ENCODE measurements around the gene IER5. TPM values are rescaled to one million over a fixed set of nuclear protein-coding genes. Genes with fewer than 3 reads are reported as not detected.
A peak's percentile ranks its signal among the peaks of the same experiment; 100 is the strongest.

The IER5 gene
- total and polyA plus RNA-seq, 2 donors (not counting 1 experiment from before 2014, with no cell fraction given): 98.1 to 166 TPM

DNA sequence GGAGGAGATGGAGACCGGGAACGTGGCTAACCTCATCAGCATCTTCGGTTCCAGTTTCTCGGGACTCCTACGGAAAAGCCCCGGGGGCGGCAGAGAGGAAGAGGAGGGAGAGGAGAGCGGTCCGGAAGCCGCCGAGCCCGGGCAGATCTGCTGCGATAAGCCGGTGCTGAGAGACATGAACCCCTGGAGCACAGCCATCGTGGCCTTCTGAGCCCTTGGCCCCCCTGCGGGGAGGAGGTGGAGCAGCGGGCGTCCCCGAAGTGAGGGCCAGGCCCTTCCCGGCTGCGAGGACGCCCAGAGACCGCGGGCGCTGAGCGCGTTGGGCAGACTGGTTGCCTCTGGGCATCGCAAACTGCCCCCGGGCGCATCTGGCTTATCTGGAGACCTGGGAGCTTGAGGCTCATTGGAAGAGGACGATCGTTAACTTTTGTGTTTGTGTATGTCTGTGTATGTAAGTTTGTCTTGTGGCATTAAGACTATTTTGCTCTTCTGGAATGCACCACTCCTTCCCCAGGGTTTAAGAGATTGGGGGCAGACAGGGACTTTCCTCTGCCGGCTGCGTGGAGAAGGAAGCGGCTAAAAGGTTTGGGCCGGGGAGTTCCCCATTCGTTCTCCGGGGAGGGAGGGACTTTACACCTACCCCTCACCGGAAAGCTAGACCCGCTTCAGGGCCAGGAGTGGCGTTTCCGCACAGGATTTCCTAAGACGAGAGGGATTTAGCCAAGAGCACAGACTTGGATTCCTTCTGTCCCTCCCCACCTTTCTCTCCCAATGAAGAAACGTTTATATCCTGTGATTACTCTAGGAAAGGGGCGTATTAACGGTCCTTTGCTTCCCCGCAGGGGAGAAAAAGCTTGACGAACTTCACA, 1.4 kb downstream of the IER5 start:
- Histone ChIP-seq H3K9ac (ENCODE audit: low read length) (peak overlapping the region; percentile 99), H3K9me3 (ENCODE audit: control extremely low read depth in 1 of 3, control insufficient read depth in 2 of 3, insufficient read depth in 1 of 3, low read length in 2 of 3) (no peaks in the 10 kb centered on the region), H3K4me2 (replicated peaks; ENCODE audit: low read depth, low read length, poor library complexity, severe bottlenecking) (peak overlapping the region; percentile 82), H3K27me3 (replicated peaks in 1 of 4; ENCODE audit: control extremely low read depth in 1 of 4, control insufficient read depth in 3 of 4, insufficient read depth in 4 of 4, low read length in 3 of 4) (no peaks in the 10 kb centered on the region), H3K36me3 (replicated peaks in 1 of 2; ENCODE audit: control extremely low read depth in 1 of 2, control insufficient read depth in 1 of 2, extremely low read depth in 1 of 2, insufficient read depth in 2 of 2, low read length in 1 of 2) (peaks cover 5 to 27% of the 10 kb centered on the region in 2 experiments), H4K20me1 (ENCODE audit: control insufficient read depth, insufficient read depth, low read length, poor library complexity, severe bottlenecking) (peaks cover 50% of the 10 kb centered on the region), H3K27ac (ENCODE audit: low read length in 2 of 2) (peak overlapping the region; percentile 98 to 99), H3K4me3 (ENCODE audit: control extremely low read depth in 1 of 5, extremely low read depth in 1 of 5, insufficient read depth in 1 of 5, low read depth in 2 of 5, low read length in 4 of 5) (peak overlapping the region; percentile 94 to 99 (median 95)), H3K4me1 (ENCODE audit: control insufficient read depth in 2 of 2, insufficient read depth in 2 of 2, low read length in 2 of 2) (peaks cover 40 to 44% of the 10 kb centered on the region in 2 donors), H3K79me2 (ENCODE audit: control insufficient read depth, insufficient read depth, low read length) (peaks cover 81% of the 10 kb centered on the region), H2AFZ (ENCODE audit: insufficient read depth, low read depth, low read length, poor library complexity, severe bottlenecking) (no peak overlapping the region)
- no peaks in the 10 kb centered on the region for H3K9me3 Mint-ChIP-seq (ENCODE audit: insufficient read depth)
- no peaks in the 10 kb centered on the region for H3K27me3 Mint-ChIP-seq
- WGBS (ENCODE audit: insufficient coverage): under 1% methylated on average over 42 of the region's 48 CpGs
- DNase-seq: peak; percentile 93
- ChIA-PET POLR2A (interaction anchor here (1.0 to 8.1 kb wide), 12 partner anchors 9 to 588 kb away, joined by 3 to 109 read pairs (median 10); partner anchors contain the start of genes ACBD6 and MR1), CTCF (interaction anchor here (0.9 to 11.8 kb wide), 11 partner anchors 9 to 601 kb away, joined by 3 to 672 read pairs (median 4); partner anchors contain the start of gene STX6)
- H3K27ac Mint-ChIP-seq: peak overlapping the region; percentile 99
- peaks cover 51% of the 10 kb centered on the region for H3K4me1 Mint-ChIP-seq
- intact Hi-C loops (cut with micrococcal nuclease): loop anchor here (2.0 kb wide), 4 partner anchors 57 to 1207 kb away; partner anchors contain the start of genes ACBD6, MR1, STX6 and TOR1AIP1
- peak; percentile 53 for ATAC-seq (ENCODE audit: low read depth)
- peak overlapping the region; percentile 100 for H3K4me3 Mint-ChIP-seq
- TF ChIP-seq, protein P1, sequence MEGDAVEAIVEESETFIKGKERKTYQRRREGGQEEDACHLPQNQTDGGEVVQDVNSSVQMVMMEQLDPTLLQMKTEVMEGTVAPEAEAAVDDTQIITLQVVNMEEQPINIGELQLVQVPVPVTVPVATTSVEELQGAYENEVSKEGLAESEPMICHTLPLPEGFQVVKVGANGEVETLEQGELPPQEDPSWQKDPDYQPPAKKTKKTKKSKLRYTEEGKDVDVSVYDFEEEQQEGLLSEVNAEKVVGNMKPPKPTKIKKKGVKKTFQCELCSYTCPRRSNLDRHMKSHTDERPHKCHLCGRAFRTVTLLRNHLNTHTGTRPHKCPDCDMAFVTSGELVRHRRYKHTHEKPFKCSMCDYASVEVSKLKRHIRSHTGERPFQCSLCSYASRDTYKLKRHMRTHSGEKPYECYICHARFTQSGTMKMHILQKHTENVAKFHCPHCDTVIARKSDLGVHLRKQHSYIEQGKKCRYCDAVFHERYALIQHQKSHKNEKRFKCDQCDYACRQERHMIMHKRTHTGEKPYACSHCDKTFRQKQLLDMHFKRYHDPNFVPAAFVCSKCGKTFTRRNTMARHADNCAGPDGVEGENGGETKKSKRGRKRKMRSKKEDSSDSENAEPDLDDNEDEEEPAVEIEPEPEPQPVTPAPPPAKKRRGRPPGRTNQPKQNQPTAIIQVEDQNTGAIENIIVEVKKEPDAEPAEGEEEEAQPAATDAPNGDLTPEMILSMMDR (IDR thresholded peaks at IDR 0.05): no peak
- TF ChIP-seq EZH2 (IDR thresholded peaks at IDR 0.05; ENCODE audit: borderline replicate concordance, insufficient read depth, low read depth, low read length, poor library complexity, severe bottlenecking): no peak
